Lower leg skin (tissue), 4 donors: ENCODE measurements around the gene POLR3B. TPM values are rescaled to one million over a fixed set of nuclear protein-coding genes. Genes with fewer than 3 reads are reported as not detected.

Experiments
- DNase-seq, 2 donors: peaks; one replicate each; pipeline ENCODE4 v3.0.0-alpha.2; 2019; ENCODE audit warnings: low spot score in 2 of 2
- H3K4me3 ChIP-seq: fragments of 200-600 bp; sonication (generic); 2 replicates; pipeline ENCODE4 v1.5.1; 2017; ENCODE audit warnings: mild to moderate bottlenecking, low read depth; ENCODE audit not compliant: poor library complexity, severe bottlenecking
- POLR2A ChIP-seq, 2 donors: fragments of 450-650 bp; IDR thresholded peaks; one replicate each; pipeline ENCODE4 v1.6.1; 2016 to 2017; ENCODE audit warnings: antibody characterized with exemption in 2 of 2, mild to moderate bottlenecking in 1 of 2, moderate library complexity in 1 of 2
- WGBS, 2 donors: methylation state at CpG; one replicate each; pipeline ENCODE4 v1.1.5; 2018; 5-methylcytosine and 5-hydroxymethylcytosine counted together
- intact Hi-C: fragments of 100-400 bp; cut with DNase I; formaldehyde crosslinking; loops from one replicate; pipeline ENCODE4 v1.15.0; 2023; ENCODE audit warnings: low total_unique reads
- total RNA-seq, 4 donors: library from RNA; depleted of rRNA; stranded (reverse); fragments of >200 nt; gene quantifications; one replicate each; pipeline ENCODE4 v1.1.0, GENCODE V29; 2016
- TF ChIP-seq, protein P1 (sequence below), 3 donors: fragments of 450-650 bp; IDR thresholded peaks; one replicate each; pipeline ENCODE4 v1.5.1; 2016; ENCODE audit warnings: antibody characterized with exemption in 3 of 3, mild to moderate bottlenecking in 3 of 3, moderate library complexity in 2 of 3

POLR3B gene
- total RNA-seq, 4 donors from 2014 or later, result 9.4 to 12.9 (median 12.1) TPM

DNA sequence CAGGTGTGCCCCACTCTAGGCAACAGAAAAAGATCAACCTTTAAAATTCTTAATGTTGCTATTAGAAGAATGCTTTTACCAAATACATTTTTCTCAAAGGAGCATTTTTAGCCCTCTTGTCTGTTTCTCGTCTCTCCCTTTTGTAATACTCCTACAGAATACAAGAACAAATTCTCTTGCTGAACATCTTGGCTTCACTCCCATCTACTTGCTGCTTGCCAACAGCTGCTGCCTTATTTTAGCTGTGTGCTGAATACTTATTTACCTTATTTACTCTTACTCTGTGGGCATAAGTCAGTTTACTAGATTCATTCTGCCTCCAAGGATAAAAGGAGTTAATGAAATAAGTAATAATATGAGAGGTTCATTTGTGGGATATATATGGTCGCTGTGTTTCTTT, 70.8 kb downstream of the POLR3B start:
- DNase-seq, result no peak
- TF ChIP-seq, protein P1, sequence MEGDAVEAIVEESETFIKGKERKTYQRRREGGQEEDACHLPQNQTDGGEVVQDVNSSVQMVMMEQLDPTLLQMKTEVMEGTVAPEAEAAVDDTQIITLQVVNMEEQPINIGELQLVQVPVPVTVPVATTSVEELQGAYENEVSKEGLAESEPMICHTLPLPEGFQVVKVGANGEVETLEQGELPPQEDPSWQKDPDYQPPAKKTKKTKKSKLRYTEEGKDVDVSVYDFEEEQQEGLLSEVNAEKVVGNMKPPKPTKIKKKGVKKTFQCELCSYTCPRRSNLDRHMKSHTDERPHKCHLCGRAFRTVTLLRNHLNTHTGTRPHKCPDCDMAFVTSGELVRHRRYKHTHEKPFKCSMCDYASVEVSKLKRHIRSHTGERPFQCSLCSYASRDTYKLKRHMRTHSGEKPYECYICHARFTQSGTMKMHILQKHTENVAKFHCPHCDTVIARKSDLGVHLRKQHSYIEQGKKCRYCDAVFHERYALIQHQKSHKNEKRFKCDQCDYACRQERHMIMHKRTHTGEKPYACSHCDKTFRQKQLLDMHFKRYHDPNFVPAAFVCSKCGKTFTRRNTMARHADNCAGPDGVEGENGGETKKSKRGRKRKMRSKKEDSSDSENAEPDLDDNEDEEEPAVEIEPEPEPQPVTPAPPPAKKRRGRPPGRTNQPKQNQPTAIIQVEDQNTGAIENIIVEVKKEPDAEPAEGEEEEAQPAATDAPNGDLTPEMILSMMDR (IDR thresholded peaks at IDR 0.05), result no peak
- TF ChIP-seq POLR2A (IDR thresholded peaks at IDR 0.05), result no peak
- intact Hi-C loops, result no loop called here
- H3K4me3 ChIP-seq, result no peak overlapping the region
- WGBS, 2 donors, result 64 to 66% methylated on average over 2 of the region's 2 CpGs

DNA sequence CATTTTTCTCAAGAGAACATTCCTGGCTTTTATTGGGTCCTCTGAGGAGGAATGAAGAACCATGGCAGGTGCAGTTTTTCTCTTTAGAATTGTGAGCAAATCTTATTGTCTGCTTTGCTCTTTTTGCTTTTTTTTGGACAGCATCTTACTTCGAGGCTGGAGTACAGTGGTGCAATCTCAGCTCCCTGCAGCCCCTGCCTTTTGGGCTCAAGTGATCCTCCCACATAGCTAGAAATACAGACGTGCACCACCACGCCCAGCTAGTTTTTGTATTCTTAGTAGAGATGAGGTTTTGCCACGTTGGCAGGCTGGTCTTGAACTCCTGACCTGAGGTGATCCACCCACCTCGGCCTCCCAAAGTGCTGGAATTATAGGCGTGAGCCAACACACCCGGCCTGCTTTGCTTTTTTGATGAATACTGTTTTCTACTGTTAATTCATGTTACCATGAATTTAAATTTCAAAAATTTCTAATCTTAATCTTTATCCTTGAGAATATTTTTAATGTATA, 71.5 kb downstream of the POLR3B start:
- TF ChIP-seq POLR2A (IDR thresholded peaks at IDR 0.05), result no peak
- TF ChIP-seq, protein P1 (IDR thresholded peaks at IDR 0.05), result no peak
- no peak for DNase-seq
- intact Hi-C loops, result no loop called here
- H3K4me3 ChIP-seq, result no peak overlapping the region
- 65 to 68% methylated on average over 7 of the region's 7 CpGs for WGBS, 2 donors

DNA sequence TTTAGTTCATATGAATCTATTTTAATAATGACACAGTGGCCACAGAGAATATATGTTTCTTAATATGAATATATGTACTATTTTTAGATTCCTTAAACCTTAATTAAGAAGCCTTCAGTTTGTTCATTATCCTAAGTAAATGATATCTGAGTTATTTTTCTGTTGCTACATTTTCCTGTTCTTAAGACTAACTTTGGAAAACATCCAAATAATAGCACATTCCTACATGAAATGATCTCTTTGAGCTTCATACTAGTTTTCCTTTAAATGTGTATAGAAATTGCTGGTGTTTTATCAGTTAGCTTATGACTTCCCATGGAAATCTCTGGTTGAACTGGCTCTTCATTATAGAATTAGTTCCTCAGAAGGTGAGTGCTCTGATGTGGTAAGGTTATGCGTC, 72.1 kb downstream of the POLR3B start:
- DNase-seq, result no peak
- intact Hi-C loops, result no loop called here
- no peak for TF ChIP-seq POLR2A (IDR thresholded peaks at IDR 0.05)
- TF ChIP-seq, protein P1 (IDR thresholded peaks at IDR 0.05), result no peak
- 100% methylated on average over 1 of the region's 1 CpG for WGBS, 2 donors
- H3K4me3 ChIP-seq, result no peak overlapping the region

DNA sequence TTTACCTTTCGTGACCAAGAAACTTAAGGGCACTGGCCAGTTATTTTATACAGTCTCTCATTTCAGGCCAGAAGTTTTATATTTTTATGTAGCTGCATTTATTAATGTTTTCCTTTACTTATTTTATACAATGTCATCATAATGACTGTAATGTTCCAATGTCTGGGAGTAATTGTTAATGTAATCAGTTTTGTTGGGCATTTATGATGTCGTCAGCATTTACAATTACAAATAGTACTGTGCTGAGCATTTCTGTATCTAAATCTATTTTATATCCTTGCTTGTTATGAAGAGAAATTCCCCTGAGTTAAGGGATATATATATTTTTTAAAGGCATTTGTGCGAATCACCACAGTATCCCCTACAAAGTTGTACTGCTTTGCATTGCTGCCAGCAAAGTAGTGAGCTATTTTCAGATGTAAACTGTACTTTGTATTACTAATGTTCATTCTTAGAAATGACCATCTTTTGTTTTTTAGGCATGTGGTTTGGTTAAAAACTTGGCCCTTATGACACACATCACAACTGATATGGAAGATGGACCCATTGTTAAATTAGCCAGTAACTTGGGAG, 74.4 kb downstream of the POLR3B start:
- H3K4me3 ChIP-seq, result no peak overlapping the region
- intact Hi-C loops, result no loop called here
- DNase-seq, result no peak
- 94 to 96% methylated on average over 3 of the region's 3 CpGs for WGBS, 2 donors
- TF ChIP-seq, protein P1 (IDR thresholded peaks at IDR 0.05), result no peak
- TF ChIP-seq POLR2A (IDR thresholded peaks at IDR 0.05), result no peak

DNA sequence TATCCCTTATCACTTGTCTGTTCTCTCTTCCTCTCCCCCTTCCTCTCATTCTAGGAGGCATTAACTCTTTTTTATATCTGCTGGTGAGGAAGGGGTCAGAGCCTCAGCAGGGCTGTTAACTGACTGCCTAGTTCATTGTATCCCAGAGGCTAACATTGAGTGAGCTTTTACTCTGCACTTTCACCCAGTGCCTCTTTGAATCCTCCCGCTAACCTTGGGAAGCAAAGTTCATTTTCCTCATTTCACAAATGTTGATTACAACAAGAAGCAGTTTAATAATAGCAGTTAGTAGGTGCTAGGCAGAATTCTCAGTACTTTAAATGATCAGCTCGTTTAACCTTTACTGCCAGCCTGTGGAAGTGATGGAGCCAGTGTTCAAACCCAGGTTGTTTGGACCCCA, 75.5 kb downstream of the POLR3B start:
- H3K4me3 ChIP-seq, result no peak overlapping the region
- TF ChIP-seq, protein P1 (IDR thresholded peaks at IDR 0.05), result no peak
- no peak for TF ChIP-seq POLR2A (IDR thresholded peaks at IDR 0.05)
- no peak for DNase-seq
- WGBS, 2 donors, result 88 to 91% methylated on average over 2 of the region's 2 CpGs
- intact Hi-C loops, result no loop called here

DNA sequence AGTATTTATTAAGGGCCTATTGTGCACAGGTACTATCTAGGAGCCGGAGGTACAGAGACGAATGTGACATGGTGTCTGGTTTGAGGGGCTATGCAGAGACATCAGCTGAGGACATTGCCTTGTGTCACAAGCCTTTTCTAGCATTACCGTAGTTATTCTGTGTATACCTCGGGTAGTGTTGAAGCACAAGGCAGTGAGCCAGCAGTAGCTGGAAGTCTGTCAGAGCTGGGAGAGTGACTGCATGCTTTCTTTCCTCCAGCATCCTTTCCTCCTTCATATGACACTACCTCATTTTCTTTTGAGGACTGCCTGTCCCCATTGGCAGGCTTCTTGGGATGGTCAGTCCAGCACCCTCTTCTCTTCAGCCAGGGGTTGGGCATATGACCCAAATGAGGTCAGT, 77.0 kb downstream of the POLR3B start:
- TF ChIP-seq POLR2A (IDR thresholded peaks at IDR 0.05), result no peak
- TF ChIP-seq, protein P1 (IDR thresholded peaks at IDR 0.05), result no peak
- H3K4me3 ChIP-seq, result no peak overlapping the region
- intact Hi-C loops, result no loop called here
- 92 to 96% methylated on average over 4 of the region's 4 CpGs for WGBS, 2 donors
- DNase-seq, result no peak
